ENCODE results near the gene NXPE2. TPM values are rescaled to one million over a fixed set of nuclear protein-coding genes. Genes with fewer than 3 reads are reported as not detected.

The NXPE2 gene
- total RNA-seq, result under 1 TPM in 2 of 4 donors, not detected in 2; 0.17 to 0.66 TPM

DNA sequence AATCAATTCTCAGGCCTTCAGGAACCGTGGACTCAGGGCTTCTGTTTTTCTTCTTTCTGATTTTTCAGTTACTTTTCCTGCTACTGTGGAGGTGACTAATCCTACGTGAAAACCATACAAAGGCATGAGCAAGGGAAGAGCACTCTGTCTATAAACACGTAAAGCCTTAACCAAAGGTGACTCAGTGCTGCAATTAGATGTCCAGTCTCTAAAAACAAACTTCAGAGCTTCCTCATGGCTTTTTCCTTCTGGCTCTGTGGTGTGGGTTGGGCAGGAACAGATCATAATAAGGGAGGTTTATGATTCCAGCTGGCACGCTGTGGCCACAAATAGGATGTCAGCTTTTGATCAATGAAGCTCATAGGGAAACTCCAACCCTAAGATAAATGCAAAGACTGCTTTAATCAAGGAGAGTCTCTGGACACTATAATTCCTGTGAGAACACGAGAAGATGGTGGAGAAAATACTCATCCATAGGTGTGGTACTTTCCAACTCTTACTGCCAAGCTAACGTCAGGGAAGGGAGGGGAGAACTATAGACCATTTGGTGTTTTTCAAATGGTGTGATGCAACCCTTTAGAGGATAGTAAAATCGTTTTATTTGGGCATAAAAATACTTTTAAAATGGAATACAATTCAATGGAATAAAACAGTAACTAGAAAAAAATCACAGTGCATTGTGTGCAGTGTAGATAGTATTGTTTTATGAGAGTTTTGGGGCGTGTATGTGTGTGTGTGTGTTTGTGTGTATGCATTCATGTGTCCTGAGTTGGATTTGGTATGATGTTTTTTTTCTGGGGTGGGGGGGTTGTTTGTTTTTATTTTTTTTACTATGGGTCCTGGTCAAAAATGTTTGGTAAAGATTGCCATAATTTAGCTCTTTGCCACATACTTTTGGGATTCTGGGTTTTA lies at the start of gene NXPE2:
TSS of gene NXPE2 (plus strand) at position 403 of the 912 bp plus-strand sequence. CDS start at position 452, 49 bp downstream.
- TF ChIP-seq, protein P1, sequence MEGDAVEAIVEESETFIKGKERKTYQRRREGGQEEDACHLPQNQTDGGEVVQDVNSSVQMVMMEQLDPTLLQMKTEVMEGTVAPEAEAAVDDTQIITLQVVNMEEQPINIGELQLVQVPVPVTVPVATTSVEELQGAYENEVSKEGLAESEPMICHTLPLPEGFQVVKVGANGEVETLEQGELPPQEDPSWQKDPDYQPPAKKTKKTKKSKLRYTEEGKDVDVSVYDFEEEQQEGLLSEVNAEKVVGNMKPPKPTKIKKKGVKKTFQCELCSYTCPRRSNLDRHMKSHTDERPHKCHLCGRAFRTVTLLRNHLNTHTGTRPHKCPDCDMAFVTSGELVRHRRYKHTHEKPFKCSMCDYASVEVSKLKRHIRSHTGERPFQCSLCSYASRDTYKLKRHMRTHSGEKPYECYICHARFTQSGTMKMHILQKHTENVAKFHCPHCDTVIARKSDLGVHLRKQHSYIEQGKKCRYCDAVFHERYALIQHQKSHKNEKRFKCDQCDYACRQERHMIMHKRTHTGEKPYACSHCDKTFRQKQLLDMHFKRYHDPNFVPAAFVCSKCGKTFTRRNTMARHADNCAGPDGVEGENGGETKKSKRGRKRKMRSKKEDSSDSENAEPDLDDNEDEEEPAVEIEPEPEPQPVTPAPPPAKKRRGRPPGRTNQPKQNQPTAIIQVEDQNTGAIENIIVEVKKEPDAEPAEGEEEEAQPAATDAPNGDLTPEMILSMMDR (IDR thresholded peaks at IDR 0.05; ENCODE audit: low read depth), result no peak

DNA sequence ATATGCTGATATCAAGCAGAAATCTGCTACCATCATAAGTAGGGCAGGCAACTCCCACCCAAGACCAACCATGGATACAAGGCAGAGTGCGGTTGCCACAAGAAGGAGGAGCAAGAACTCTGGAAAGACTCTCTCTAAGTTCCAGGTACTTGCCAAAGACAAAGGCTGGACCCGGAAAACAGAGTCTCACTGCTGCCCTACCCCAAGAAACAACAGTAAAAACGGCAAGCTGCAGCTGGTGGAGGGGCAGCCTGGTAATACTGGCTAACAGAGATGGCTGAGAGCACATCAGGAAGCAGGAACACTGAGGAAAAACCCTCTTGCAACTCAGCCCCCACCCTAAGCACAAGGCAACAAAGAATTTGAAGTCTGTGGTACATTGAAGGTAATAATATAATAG lies 27.7 kb upstream of the NXPE2 start:
- TF ChIP-seq, protein P1 (IDR thresholded peaks at IDR 0.05; ENCODE audit: low read depth), result no peak

DNA sequence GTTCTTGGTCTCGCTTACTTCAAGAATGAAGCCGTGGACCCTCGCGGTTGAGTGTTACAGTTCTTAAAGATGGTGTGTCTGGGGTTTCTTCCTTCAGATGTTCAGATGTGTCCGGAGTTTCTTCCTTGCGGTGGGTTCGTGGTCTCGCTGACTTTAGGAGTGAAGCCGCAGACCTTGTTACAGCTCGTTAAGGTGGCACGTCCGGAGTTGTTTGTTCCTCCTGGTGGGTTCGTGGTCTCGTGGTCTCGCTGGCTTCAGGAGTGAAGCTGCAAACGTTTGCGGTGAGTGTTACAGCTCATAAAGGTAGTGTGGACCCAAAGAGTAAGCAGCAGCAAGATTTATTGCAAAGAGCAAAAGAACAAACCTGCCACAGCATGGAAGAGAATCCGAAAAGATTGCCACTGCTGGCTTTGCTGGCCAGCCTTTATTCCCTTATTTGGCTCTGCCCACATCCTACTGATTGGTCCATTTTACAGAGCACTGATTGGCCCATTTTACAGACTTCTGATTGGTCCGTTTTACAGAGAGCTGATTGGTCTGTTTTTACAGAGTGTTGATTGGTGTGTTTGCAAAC lies 27.1 kb upstream of the NXPE2 start:
- TF ChIP-seq, protein P1 (IDR thresholded peaks at IDR 0.05; ENCODE audit: low read depth), result no peak

GRCh38 chr11:114653148-114653547 lies 25.2 kb upstream of the NXPE2 start:
- TF ChIP-seq, protein P1 (IDR thresholded peaks at IDR 0.05; ENCODE audit: low read depth), result no peak

GRCh38 chr11:114664641-114665040 lies 13.7 kb upstream of the NXPE2 start:
- TF ChIP-seq, protein P1 (IDR thresholded peaks at IDR 0.05; ENCODE audit: low read depth), result no peak

DNA sequence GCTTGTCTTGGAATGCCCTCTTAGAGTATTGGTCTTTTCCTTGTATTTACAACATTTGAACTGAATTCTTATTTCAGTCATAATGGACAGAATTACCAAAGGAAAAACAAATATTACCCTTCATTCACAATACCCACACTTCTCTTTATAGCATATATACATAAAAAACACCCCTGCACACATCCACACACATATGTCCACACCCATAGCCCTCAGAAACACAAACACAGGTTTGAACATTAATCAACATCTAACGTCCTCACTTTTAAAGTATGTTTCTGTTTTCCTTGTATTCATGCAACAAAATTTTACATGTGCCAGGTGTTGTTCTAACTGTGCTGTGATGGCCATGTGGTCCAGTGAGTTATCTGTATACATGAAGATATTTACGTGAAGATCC lies 11.6 kb upstream of the NXPE2 start:
- TF ChIP-seq, protein P1 (IDR thresholded peaks at IDR 0.05; ENCODE audit: low read depth), result no peak

- TF ChIP-seq, protein P1 (IDR thresholded peaks at IDR 0.05; ENCODE audit: low read depth), result no peak
Observed at GRCh38 chr11:114668109-114668508, 10.2 kb upstream of the NXPE2 start.

Measured in subcutaneous adipose tissue (tissue), 4 donors.